CD4-positive, alpha-beta T cell treated with Interleukin-17A for 4 hours (primary cell): ENCODE results near the gene BSN.
"Not testable (repeated sequence)": the region's sequence is repeated elsewhere in the genome, so short reads cannot be mapped to it uniquely, and the experiment has no call there.

Source experiments
- DNase-seq: peaks from one replicate; pipeline ENCODE4 v3.0.0-alpha.2; 2020; ENCODE audit warnings: mixed read lengths

BSN gene

DNA sequence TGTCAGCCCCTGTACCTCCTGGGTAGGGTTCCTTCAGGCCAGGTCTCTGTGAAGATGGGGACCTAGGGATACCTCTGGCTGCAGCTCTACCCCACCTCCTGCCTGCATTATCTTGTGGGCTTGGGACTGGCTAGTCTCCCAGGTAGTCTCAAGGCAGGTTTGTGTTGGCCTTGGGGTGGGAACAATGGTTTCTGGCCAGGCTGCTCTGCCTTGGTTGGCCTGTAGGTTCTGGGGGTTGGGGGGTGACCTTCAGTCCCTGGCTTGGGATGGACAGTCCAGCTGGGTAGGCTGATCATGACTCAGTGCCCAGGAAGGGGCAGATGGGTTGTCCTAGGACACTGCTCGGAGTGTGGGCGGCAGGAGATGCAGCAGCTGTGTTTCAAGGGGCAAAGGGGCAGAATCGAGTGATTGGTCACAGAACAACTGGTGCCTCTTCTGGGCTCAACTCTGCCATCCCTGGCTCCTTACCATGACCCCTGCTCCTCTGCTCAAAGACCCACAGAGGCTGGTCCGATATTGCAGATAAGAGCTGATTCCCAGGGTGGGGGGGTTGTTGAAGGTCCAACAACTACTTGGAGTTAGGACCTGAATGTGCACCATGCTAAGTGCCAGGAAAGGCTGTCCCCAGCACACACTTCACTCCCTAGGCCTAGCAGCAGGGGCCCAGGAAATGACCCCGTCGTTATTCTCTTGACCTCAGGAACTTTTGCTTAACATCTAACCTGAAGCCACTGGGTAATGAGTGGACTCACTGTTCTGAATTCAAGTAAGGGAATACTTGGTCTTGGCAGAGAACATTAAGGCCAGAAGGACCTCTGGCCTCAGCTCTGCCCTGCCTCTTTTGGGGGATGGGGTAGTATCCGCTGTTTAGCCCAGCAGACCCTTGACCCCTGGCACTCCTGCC is 18.1 kb upstream of the BSN start:
- DNase-seq, result no peak

DNA sequence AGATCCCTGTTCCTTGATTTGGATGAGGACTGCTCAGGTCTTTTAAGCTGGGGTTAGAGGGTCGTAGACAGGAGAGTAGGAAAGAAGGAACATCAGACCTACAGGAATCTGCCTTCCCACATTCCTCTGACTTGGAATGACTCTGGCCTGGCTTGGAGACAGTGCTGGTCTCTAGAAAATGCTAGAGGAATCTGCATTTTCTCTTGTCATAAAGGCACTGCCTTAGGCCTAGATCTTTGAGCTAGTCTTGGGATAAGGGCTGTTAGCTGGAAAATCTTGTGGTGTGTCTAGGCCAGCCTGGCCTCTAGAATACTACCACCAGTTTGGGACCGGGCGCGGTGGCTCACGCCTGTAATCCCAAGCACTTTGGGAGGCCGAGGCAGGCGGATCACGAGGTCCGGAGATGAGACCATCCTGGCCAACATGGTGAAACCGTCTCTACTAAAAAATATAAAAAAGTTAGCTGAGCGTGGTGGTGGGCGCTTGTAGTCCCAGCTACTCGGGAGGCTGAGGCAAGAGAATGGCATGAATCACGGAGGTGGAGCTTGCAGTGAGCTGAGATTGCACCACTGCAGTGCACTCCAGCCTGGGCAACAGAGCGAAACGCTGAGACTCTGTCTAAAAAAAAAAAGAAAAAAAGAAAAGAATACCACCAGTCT is 17.3 kb upstream of the BSN start:
- DNase-seq, result no peak

DNA sequence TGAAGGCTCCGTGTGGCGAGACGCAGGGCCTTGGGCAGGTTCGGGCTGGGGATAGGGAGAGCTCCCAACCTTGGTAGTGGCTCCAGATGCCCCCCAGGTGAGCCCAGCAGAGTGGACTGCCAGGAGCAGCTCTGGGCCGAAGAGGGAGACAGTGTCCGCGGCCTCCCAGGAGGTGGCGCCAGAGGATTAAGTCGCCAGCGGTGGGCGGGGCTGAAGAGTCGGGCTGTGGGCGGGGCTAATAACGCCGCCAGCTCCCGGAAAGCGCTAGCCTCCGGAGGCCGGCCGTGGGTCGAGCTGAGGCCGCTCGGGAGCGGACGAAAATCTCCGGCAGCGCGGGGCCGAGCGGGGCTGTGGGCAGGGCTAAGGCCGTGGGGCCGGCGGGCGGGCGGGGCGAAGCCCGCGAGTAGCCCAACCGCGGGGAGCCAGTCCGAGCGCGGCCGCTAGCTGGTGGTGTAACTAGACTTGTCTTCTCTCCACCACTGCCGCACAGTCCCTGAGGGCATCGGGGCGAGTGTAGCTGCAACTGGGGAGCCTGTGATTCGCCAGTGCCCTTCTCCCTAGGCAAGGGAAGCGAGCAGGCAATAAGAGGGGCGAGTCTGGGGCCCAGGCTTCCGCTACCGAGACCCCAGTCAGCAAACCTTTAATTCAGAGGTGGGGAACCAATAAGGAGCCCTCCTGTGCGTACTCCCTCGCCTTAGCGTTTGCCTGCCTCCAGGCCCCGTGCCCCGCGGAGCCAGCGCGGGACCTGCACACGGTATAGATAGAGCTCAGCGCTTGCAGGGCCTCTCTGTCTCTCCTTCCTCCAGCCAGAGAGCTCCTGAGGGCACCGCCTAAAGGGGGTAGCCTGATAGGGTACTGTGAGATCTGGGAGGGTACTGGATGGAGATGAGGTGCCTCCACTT is 14.4 kb upstream of the BSN start:
- peak; percentile 94 for DNase-seq

DNA sequence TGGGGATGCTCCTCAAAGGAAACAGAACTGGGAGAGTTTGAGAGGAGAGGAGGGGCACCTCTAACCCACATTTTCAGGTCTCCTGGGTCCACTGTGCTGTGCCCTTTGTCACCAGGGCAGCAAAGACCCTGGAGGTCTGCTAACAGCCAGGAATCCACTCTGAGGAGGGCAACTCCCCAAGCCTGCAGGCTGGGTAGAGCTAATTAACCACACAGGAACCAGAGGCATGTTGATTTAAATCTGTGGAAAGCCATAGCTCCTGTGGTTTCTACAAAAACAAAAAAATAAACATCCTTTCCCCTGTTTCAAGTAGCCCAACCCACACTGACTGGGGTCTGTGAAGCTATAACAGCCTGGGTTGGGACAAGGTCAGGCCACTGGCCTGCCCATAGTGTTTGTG is 2.2 kb upstream of the BSN start:
- DNase-seq, result no peak

DNA sequence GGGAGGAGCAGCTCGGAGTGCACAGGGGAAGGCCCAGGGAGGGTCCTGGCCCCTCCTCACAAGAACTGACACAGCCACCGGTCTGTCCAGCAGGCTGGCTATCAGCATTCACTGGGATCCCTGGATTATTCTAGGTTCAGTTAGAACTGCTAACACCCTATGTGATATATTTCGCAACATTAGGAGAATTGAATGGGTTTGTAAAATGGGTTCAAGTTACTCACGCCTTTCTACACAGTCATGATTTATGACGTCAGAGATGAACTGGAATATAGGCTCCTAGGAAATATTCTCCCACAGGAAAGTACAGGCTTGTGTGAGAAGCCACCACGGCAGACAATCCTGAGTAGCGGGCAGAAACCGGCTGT is 969 bp upstream of the BSN start:
- DNase-seq, result no peak

DNA sequence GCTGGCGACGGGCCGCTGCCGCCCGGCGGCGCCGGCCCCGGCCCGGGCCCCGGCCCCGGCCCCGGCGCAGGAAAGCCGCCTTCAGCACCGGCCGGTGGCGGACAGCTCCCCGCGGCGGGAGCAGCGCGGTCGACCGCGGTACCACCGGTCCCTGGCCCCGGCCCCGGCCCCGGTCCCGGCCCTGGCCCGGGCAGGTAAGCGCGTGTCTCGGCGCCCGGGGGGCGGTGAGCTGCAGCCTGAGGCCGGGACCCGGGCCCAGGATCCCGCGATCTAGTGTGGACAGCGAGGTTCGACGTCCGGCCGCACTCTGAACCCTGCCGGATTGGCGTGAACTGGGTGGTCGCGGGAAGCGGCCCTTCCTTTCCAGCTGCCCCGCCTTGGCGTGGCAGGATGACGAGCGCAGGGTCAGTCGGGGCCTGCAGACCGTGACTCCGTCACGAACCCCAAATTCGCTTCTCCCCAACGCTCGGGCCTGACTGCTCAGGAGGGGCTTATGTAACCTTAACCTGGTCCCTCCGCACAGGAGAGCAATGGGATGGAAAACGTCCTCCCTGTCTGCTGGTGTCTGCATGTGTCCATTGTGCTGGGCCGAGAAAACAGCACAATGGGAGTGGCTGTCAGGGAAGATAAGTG is 472 bp downstream of the BSN start:
- peak; percentile 67 for DNase-seq

DNA sequence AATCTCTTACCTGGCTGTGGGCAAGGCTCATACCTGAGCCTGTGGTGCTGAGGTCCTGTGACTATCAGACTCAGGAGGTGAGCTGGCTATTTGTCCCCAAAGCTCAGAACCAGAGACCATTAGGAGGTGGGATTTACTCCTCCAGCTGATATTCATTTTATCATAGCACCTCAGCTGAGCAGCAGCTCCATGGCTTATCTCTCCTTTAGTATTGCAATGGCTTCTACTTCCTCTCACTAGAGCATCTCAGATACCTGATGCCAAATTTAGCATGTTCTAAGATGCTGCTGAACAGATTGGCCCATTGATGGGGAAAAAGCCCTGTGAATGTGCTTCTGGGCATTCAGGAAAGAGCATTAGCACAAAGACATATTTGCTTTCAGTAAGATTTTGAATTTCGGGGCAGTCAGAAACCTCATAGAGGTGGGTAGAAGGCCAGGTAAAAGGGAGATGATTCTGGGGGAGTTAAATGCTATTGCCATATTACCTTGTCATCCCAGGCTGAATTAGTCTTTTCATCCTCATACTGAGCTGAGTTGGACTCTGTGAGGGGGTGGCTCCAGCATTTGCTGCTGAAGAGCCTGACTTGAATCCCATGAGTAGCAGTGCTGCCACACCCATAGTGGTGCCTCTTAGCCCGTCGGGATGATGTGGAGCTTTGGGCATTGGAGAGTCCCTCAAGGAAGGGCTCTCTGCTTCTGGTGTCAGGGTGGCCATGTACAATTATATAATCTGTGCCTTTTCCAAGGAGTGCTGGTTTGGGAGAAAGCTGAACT is 2.4 kb downstream of the BSN start:
- no peak for DNase-seq

DNA sequence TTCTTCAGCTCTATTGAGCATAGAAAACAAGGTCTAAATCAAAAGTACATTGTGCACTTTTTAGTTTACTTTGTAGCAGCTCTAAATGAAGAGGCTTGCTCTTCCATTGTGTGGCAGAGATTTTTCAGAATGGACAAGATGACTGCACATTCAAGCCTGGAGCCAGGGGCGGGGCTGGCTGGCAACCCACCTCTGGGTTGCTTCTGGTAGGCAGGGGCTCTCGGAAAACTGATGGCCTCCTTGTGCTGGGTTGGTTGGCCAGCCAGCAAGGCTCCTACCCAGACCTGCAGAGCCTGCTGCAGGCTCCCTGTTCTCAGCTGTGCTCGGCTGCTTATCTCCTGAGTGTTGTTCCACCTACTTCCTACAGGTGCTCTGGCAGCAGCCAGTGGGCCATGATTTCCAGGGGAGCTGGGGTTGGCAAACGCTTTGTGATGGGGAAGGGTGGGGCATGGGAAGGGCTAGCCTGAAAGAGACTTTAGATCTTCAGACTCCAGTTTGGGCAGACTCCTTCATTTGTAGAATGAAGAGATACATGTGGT is 8.8 kb downstream of the BSN start:
- DNase-seq, result no peak

DNA sequence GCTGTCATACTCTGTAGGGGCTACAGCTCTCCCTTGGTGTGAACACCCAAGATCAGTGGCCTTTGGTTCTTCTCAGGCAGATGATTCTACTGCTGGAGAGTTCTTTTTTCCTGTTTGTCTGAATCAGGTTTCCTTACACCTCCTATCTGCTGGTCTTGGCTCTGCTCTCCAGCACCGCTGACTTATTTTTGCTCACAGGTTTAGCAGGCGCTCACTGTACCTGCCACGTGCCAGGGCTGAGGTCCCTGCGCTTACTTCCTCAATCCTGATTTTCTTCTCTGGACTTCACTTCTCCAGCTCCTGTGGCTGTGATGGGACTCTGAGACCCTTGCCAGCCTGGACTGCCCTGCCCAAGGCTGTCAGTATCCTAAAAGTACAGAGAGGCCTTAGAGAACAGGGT is 9.5 kb downstream of the BSN start:
- no peak for DNase-seq

DNA sequence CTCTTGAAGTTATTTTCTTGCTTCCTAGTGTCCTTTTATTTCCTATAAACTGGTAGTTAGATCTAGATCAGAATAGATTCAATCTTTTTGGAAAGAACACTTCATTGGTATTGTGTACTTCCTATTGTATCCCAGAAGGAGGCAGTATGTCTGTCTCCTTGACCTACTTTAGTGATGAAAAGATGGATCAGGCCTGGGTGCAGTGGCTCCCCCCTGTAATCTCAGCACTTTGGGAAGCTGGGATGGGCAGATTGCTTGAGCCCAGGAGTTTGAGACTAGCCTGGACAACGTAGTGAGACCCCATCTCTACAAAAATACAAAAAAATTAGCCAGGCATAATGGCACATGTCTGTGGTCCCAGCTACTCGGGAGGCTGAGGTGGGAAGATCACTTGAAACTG is 12.0 kb downstream of the BSN start:
- DNase-seq, result no peak

DNA sequence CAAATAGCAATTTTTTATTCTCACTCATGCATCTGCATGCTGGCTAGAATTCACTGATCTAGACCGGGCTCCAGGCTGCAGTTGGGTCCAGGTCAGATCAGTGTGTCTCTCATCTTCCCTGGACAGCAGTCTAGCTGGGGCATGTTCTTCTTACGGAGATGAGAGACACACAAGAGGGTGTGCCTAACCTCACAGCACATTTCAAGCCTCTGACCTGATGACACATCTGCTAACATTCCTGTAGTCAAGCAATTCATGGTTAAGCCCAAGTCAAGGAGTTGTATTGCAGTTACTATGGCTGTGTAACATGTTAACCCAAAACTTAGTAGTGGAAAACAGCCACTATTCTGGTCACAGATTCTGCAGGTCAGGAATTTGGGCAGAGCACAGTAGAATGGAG is 13.1 kb downstream of the BSN start:
- no peak for DNase-seq

DNA sequence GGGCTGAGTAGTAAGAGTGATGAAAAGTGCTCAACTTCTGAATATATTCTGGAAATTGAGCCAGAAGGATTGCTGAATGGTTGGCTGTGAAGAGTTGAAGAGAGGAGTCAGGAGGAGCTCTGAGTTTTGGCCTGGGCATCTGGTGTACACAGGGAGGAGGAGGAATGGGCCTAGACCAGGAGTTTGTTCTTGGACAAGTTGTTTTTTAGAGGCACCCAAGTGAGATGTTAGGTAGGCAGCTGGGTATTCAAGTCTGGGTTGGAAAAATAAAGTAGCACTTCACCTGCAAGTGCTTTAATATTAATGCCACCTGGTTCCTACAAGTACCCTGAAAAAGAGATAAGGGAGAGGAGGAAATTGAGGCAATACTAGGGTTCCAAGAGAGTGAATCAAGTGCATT is 14.7 kb downstream of the BSN start:
- DNase-seq, result no peak

DNA sequence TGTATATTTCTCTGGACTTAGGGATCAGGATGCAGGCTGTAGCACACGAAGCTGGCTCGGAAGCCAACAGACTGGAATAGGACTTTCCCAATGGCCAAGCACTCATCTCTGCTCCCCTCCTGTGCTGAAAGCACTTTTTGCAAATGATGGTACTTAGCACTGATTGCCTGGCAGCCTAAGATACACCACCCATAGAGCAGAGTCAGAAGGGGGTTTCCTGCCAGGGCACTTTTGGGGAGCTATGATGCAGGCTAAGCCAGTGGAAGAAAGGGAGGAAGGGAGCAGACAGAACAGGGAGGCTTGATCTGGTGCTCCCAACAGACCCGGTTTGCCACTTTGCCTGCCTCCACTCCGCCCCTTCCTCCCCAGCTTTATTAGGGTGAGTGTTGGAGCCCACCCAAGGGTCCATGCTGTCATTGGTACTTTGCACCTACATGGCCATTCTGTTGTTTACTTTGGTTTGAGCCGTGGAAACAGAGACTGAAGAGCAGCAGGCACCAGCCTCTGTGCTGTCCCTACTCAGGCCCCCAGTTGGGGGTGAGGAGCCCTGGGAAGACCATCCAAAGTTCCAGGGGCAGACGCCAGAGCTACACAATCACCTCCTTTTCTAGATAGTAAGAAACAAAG is 15.9 kb downstream of the BSN start:
- DNase-seq, result no peak

DNA sequence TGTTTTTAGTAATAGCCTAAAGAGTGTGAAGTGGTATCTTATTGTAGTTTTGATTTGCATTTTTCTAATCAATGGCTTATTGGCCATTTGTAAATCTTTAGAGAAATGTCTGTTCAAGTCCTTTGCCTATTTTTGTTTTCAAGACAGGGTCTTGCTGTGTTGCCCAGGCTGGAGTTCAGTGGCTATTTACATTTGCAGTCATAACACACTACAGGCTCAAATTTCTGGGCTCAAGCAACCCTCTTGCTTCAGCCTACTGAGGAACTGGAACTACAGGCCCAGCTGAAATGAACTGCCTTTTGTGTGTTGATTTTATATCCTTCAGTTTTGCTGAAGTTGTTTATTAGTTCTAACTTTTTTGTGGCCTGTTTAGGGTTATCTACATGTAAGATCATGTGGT is 27.9 kb downstream of the BSN start:
- no peak for DNase-seq

DNA sequence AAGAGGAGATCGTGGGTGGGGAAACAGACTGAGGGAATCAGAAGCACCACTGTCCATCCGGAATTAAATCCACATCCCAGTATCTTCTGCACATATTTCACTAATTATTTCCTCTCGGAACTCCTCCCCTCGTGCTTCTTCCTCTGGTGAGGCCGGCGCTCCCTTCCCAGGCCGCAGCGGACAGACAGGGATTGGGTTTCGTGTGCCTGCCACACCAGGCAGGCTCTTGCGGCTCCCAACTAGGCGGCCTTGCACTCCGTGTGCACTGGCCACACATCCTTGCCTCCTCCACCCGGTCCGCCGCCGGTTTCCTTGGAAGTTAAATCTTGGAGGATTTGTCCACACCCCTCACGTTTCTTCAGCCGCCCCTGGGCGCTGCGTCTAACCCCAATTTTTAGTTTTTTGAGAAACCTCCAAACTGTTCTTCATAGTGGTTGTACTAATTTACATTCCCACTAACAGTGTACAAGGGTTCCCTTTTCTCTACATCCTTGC is 31.0 kb downstream of the BSN start:
- not testable (repeated sequence) for DNase-seq

DNA sequence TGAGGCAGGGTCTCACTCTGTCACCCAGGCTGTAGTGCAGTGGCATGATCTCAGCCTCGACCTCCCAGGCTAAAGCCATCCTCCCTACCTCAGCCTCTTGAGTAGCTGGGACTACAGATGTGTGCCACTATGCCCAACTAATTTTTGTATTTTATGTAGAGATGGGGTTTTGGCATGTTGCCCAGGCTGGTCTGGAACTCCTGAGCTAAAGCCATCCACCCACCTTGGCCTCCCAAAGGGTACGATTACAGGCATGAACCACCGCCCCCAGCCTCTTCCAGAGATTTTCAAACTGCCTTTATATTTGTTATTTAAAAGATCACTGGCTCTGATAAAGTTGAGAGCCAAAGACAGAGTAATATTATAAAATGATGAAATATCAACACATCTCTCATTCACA is 37.3 kb downstream of the BSN start:
- no peak for DNase-seq

DNA sequence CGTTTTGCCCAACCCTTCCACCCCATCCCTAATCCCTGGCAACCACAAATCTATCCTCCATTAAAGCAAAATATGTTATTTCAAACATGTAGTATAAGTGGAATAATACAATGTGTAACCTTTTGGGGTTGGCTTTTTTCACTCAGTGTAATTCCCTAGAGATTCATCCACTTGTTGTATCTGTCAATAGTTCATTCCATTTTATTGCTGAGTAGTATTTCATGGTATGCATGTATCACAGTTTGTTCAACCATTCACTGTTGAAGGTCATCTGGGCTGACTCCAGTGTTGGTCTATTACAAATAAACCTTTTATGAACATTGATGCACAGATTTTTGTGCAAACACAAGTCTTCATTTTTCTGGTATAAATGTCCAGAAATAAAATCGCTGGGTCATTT is 38.8 kb downstream of the BSN start:
- no peak for DNase-seq

DNA sequence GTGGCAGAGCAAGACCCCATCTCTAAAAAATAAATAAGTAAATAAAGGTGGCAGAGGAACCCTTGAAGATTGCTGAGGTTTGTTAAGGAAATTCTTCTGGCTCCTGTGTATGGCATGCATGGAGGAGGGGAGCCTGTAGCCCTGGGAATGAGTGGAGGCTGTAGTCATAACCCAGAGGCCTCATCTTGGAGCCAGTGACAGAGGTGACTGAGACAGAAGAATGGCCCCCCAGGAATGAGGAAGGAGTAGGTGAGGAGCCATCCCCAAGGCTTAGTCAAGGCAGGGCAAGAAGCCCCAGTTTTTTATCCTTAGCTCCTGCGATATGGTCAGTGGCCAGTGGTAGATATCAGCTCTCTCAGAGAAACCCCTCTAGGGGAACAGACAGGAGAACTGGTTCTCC is 46.5 kb downstream of the BSN start:
- DNase-seq, result no peak

DNA sequence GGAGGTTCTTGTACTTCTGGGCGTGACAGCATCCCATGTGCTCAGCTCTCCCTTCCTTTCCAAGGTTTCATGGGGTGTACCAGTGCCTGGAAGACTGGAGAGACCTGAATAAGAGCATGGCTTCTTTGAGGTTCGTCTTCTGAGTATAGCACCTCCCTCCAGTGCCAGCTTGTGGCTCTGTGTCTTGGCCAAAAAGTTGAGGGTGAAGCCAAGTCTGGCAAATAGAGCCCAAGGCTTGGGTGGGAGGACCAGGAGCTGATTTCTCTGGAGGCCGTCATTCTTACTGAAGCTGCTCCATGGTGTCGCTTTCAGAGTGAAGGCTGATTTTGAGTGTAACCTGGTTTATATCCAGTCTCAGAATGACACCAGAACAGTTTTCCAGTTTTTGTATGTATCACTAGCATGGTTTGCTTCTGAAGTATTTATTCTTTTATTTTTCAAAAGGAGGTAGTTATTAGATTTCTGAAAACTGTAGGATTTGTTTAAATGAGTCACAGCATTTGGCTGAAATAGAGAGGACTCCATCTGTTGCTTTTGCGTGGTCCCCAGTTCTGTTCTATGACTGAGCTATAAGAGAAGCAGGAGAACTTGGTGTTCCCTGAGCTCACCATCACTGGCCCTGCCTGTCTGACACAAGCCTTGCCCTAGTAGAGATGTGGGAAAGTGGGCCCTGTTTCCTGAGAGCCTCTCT is 47.2 kb downstream of the BSN start:
- DNase-seq, result no peak

DNA sequence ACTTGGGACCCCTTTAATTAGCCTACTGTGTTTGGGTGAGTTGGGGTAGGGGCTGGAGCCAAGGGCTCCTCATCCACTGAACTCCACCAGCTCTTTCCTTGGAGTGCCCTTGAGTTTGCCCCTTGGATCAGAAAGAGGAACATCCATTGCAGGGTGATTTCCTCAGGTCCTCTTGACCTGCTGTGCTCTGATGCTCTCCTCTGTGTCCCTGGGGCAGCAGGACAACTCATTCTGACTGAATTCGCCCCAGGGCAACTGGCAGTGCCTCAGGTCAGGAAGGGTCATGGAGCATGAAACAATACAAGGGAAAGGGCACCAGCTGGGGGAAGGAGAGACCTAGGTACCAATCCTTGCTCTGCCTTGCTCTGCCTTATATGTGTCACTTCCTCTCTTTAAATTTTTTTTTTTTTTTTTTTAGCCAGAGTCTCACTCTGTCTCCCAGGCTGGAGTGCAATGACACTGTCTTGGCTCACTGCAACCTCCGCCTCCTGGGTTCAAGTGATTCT is 47.8 kb downstream of the BSN start:
- DNase-seq, result no peak
